Mucosa of descending colon (tissue), 3 donors: ENCODE results near the gene HSPA2. TPM values are rescaled to one million over a fixed set of nuclear protein-coding genes. Genes with fewer than 3 reads are reported as not detected.
"Not testable (repeated sequence)": the region's sequence is repeated elsewhere in the genome, so short reads cannot be mapped to it uniquely, and the experiment has no call there.

Source experiments
- ATAC-seq: fragments of 200-7000 bp; cut with Tn5 transposase; one replicate; pipeline ENCODE4 v1.9.1; 2020; ENCODE audit warnings: mild to moderate bottlenecking, moderate library complexity
- DNase-seq, 3 donors: peaks; one replicate each; pipeline ENCODE4 v3.0.0-alpha.2; 2020
- H3K36me3 ChIP-seq: fragments of 200-600 bp; one replicate; pipeline ENCODE4 v1.8.0; 2021; ENCODE audit warnings: low read depth, mild to moderate bottlenecking
- H3K4me1 ChIP-seq: fragments of 200-600 bp; one replicate; pipeline ENCODE4 v1.8.0; 2021; ENCODE audit warnings: low read depth, mild to moderate bottlenecking
- H3K4me3 ChIP-seq: fragments of 200-600 bp; one replicate; pipeline ENCODE4 v1.8.0; 2021; ENCODE audit warnings: mild to moderate bottlenecking
- H3K9me3 ChIP-seq: fragments of 200-600 bp; one replicate; pipeline ENCODE4 v1.8.0; 2021; ENCODE audit warnings: mild to moderate bottlenecking
- CTCF ChIP-seq: fragments of 200-600 bp; IDR thresholded peaks from one replicate; pipeline ENCODE4 v1.8.0; 2022; ENCODE audit warnings: antibody characterized with exemption, mild to moderate bottlenecking
- intact Hi-C, 2 donors: fragments of 100-400 bp; cut with DNase I in 1 of 2; cut with micrococcal nuclease in 1 of 2; formaldehyde crosslinking; loops; one replicate each; pipeline versions ENCODE4 v1.11.0 to v1.11.1; 2022; cut with DNase I, micrococcal nuclease
- total RNA-seq, 3 donors: library from RNA; stranded (reverse); fragmentation: NEBNext Ultra II Directional in 2 of 3; extraction: Animal tissue kit (Norgen Biotek cat#: 25700) in 2 of 3; gene quantifications; one replicate each; pipeline versions ENCODE4 v1.2.1 to v1.2.4, GENCODE V29; 2021 to 2023
- donor health status: DM: no; HTN: no; CAD: no; lungs with moderate emphysema.
- donor health status: DM: no; HTN: no; CAD: no.
- donor health status: DM: no; HTN: yes; CAD: no.

The HSPA2 gene
- total RNA-seq, 3 donors from 2014 or later: 28.3 to 99.5 (median 58.2) TPM

- H3K4me1 ChIP-seq: peaks cover 34% of the 10 kb centered on the region
- TF ChIP-seq CTCF: no peak
- intact Hi-C loops: no loop called here
- no peaks in the 10 kb centered on the region for H3K36me3 ChIP-seq
- ATAC-seq: no peak
- H3K4me3 ChIP-seq: no peak overlapping the region
- H3K9me3 ChIP-seq: no peaks in the 10 kb centered on the region
- DNase-seq: no peak
Observed at GRCh38 chr14:64509036-64509435, 31.5 kb upstream of the HSPA2 start.

DNA sequence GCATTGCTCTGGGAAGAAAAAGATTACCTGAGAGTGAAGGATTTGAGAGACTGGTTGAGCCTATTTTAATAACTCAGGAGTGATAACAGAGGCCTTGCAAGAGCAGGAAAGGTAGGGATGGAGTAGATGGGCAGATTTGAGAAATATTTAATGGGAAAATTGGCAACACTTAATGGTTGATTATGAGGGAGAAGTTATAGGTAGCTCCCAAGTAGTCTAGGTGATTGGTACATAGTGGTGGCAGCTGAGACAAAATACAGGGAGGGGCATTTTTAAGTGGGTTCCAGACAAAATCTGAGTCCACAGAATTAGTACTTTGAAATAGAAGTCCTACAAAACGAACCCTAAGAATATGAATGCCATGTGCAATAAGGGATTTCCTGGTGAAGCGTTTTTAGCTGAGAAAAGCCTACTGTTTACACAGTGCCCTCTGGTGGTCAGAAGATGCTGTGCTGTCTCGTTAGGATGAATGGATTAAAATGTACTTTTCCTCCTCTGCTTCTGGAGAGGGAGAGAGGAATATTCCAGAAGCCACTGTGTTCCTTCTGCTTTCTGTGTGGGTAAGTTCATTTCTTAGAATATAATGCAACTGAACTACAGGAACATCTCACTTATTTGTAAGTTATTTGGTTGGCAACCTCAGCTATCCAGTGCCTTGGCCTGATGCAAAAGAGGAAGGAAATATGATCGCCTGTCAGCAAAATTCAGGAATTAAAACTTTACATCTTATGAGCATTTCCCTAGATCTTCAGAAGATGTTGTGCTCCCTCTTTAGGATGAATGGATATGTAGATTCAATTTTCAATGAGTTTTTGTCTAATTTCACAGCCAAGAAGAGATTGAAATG is 29.5 kb upstream of the HSPA2 start:
- DNase-seq (peak in 1 of 3 donors; percentile 93), ATAC-seq (peak; percentile 87)
- TF ChIP-seq CTCF: peak; percentile 86
- no peaks in the 10 kb centered on the region for H3K9me3 ChIP-seq
- intact Hi-C loops: no loop called here
- H3K4me1 ChIP-seq: peaks cover 41% of the 10 kb centered on the region
- no peak overlapping the region for H3K4me3 ChIP-seq
- H3K36me3 ChIP-seq: no peaks in the 10 kb centered on the region

DNA sequence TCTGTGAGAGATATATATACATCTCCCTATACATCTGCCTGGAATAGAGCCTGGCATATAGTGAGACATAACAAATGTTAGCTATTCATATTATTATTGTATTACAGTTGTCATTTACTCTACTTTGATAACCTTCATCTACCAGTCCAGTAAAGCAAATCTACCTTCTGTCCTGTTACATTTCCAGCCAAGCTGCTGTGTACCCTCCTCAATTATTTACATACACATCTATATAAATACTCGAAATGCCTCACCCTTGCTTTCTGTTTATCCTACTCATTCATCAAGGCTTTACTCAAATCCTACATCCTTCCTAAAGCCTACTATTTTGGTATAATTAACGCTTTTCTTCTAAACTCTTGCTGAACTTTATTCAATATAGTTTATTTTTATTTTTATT is 27.3 kb upstream of the HSPA2 start:
- ATAC-seq (no peak), DNase-seq (no peak)
- no peaks in the 10 kb centered on the region for H3K36me3 ChIP-seq
- peaks cover 26% of the 10 kb centered on the region for H3K4me1 ChIP-seq
- H3K9me3 ChIP-seq: no peaks in the 10 kb centered on the region
- no peak for TF ChIP-seq CTCF
- no peak overlapping the region for H3K4me3 ChIP-seq
- intact Hi-C loops: no loop called here

DNA sequence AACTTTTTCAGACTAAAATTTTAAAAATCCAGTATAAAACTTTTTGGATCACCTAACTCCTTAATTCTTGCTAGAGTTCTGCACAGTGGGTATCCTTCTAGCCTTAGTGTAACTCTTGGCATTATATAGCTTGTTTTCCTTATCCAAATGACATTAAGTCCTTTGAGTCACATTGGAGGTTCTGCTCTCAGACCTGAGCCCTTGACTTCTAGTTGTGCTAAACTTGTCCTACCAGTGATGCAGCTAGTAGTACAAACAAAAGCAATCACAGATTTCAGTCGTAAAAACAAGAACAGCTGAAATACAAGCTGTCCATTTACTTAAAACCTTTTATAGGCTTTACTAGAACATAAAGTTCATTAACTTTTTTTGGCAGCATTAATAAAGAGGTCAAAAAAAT is 25.5 kb upstream of the HSPA2 start:
- TF ChIP-seq CTCF: no peak
- peak; percentile 64 for ATAC-seq
- no peaks in the 10 kb centered on the region for H3K9me3 ChIP-seq
- H3K4me1 ChIP-seq: peaks cover 26% of the 10 kb centered on the region
- intact Hi-C loops: no loop called here
- H3K4me3 ChIP-seq: no peak overlapping the region
- DNase-seq: no peak
- H3K36me3 ChIP-seq: no peaks in the 10 kb centered on the region

DNA sequence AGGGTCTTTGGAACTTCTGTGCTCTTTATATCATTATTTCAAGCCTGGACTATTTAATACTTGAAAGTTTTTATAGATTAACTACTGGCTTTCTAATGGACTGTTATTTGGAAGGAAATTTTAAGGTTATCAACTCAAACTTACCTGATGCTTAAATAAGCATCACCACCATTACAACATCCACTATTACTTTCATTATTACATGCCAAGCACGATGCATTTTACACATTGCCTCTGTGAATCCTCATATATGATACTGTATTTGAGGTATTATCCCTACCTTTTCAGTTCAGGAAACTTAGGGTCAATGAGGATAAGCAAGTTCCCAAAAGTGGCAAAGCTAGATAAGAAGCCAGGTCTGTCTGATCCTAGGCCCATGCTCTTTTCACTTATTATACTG is 23.6 kb upstream of the HSPA2 start:
- DNase-seq: no peak
- TF ChIP-seq CTCF: no peak
- Histone ChIP-seq H3K4me1 (peaks cover 15% of the 10 kb centered on the region), H3K36me3 (no peaks in the 10 kb centered on the region), H3K9me3 (no peaks in the 10 kb centered on the region), H3K4me3 (no peak overlapping the region)
- ATAC-seq: no peak
- intact Hi-C loops: no loop called here

- intact Hi-C loops, H3K9me3 ChIP-seq, DNase-seq, H3K36me3 ChIP-seq, ATAC-seq, H3K4me3 ChIP-seq: not testable (repeated sequence)
- H3K4me1 ChIP-seq: peaks cover 15% of the 10 kb centered on the region
Observed at GRCh38 chr14:64517667-64518066, 22.9 kb upstream of the HSPA2 start.
